GM18951 (cell line): ENCODE results near the gene SPSB1.

ENCODE experiments used
- POLR2A ChIP-seq: IDR thresholded peaks from 4 replicates; pipeline ENCODE4 v1.6.1; 2011; ENCODE audit warnings: mild to moderate bottlenecking; ENCODE audit not compliant: insufficient read length, insufficient read depth; ENCODE audit errors: extremely low read depth
- in situ Hi-C: fragments of 300-500 bp; cut with MboI; formaldehyde crosslinking; loops from one replicate; pipeline ENCODE4 v1.12.0; 2022; ENCODE audit warnings: low sequenced_read_pairs, mixed read lengths, inconsistent platforms; ENCODE audit not compliant: unreplicated experiment

SPSB1 gene

DNA sequence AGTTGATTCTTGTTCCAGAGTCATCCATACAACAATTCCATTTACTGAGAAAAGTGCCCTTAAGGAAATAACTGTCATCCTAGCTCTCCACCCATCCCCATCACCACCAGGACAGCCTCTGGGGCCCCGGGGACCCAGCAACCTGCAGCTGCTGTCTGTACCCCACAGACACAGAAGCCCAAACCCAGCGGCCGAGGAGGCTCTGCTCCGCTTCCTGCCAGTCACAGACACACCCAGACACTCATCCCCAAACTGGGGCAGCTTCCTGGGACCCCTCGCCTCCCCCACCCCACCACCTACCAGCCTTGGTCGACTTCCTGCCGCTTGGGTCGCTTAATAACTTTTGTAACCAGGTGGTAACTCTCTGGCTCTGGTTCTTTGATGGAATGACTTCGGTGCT lies 125.0 kb downstream of the SPSB1 start:
- no peak for TF ChIP-seq POLR2A
- in situ Hi-C loops = no loop called here

DNA sequence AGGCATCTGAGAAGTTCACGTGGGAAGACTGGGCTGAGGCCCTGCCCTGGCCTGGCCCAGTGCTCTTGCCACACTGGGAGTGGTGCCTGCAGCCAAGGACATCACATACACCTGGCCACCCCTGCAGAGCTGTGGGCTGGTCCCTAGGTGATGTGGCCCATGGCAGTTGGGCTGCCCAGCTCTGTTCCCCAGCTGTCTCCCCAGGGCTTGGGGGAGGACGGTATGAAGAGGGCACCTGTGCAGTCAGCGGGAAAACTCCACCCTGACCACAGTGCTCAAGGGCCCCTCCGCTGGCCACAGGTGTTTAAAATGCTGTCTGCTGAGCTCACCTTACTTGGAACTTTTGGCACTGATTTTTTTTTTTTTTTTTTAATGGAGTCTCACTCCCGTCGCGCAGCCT lies 126.2 kb downstream of the SPSB1 start:
- in situ Hi-C loops = no loop called here
- TF ChIP-seq POLR2A = no peak
